Measurements from ENCODE around the gene TFIP11. TPM values are rescaled to one million over a fixed set of nuclear protein-coding genes. Genes with fewer than 3 reads are reported as not detected.

TFIP11 gene
- total and polyA plus RNA-seq, 4 donors: 14.3 to 31.7 (median 24.6) TPM

DNA sequence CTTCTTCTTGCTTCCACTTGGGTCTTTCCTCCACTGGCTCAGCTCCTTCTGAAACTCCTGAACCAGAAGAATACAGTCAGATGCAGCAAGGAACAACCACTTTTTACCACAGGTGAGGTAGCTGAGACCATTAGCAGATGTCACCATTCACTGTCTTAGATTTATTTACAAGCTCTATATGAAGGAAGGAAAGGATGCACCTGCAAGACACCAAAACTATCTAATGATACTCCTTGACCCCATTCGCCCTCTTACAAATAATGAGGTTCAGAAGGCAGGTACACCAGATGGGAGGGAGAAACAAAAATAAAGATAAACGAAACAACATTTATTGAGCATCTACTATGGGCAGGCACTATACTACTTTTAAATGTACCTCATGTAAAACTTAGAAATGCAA, 10.3 kb downstream of the TFIP11 start:
- Histone ChIP-seq H3K36me3 (ENCODE audit: control insufficient read depth in 4 of 4, insufficient read depth in 3 of 4, low read depth in 1 of 4, low read length in 3 of 4) (peaks cover 24 to 73% (median 63%) of the 10 kb centered on the region in 4 donors), H3K4me3 (ENCODE audit: low read depth in 1 of 3, low read length in 3 of 3) (no peak overlapping the region), H3K27ac (ENCODE audit: low read depth in 1 of 2, low read length in 2 of 2) (no peak overlapping the region), H3K27me3 (ENCODE audit: control insufficient read depth in 4 of 4, insufficient read depth in 4 of 4, low read length in 3 of 4) (no peaks in the 10 kb centered on the region), H3K9me3 (ENCODE audit: control insufficient read depth in 4 of 4, low read length in 3 of 4) (no peaks in the 10 kb centered on the region), H3K4me1 (ENCODE audit: control insufficient read depth in 4 of 4, insufficient read depth in 4 of 4, low read length in 3 of 4) (peaks cover 0 to 16% (median 12%) of the 10 kb centered on the region in 4 donors), H3K9ac (ENCODE audit: low read depth in 1 of 2, low read length in 2 of 2) (no peak overlapping the region)
- no peak for TF ChIP-seq TAF1 (conservative IDR thresholded peaks at IDR 0.05)
- TF ChIP-seq FOXA1 (IDR thresholded peaks at IDR 0.05): no peak
- TF ChIP-seq MAX (IDR thresholded peaks at IDR 0.05): no peak
- TF ChIP-seq REST (IDR thresholded peaks at IDR 0.05): no peak
- TF ChIP-seq JUND (IDR thresholded peaks at IDR 0.05): no peak
- TF ChIP-seq RAD21 (IDR thresholded peaks at IDR 0.05): no peak
- TF ChIP-seq HNF4A (conservative IDR thresholded peaks at IDR 0.05): no peak
- TF ChIP-seq GABPA (IDR thresholded peaks at IDR 0.05 in 1 of 2, conservative IDR thresholded peaks at IDR 0.05 in 1 of 2): no peak
- TF ChIP-seq RXRA (IDR thresholded peaks at IDR 0.05): no peak
- TF ChIP-seq EGR1 (IDR thresholded peaks at IDR 0.05; ENCODE audit: low read depth in 2 of 2): no peak
- TF ChIP-seq NR2F2 (IDR thresholded peaks at IDR 0.05): no peak
- TF ChIP-seq SP1 (IDR thresholded peaks at IDR 0.05): no peak
- WGBS: 91% methylated on average over 2 of the region's 2 CpGs
- DNase-seq (ENCODE audit: low spot score): no peak

GRCh38 chr22:26499188-26499703, 13.0 kb downstream of the TFIP11 start:
- peaks cover 0 to 16% (median 12%) of the 10 kb centered on the region in 4 donors for H3K4me1 ChIP-seq (ENCODE audit: control insufficient read depth in 4 of 4, insufficient read depth in 4 of 4, low read length in 3 of 4)
- H3K36me3 ChIP-seq (ENCODE audit: control insufficient read depth in 4 of 4, insufficient read depth in 3 of 4, low read depth in 1 of 4, low read length in 3 of 4): peaks cover 25 to 74% (median 65%) of the 10 kb centered on the region in 4 donors
- no peaks in the 10 kb centered on the region for H3K27me3 ChIP-seq (ENCODE audit: control insufficient read depth in 4 of 4, insufficient read depth in 4 of 4, low read length in 3 of 4)
- no peak for TF ChIP-seq ZBTB33 (IDR thresholded peaks at IDR 0.05)
- TF ChIP-seq RXRA (IDR thresholded peaks at IDR 0.05): no peak
- TF ChIP-seq RAD21 (IDR thresholded peaks at IDR 0.05): no peak
- TF ChIP-seq HNF4A (conservative IDR thresholded peaks at IDR 0.05): no peak
- no peak for TF ChIP-seq GABPA (IDR thresholded peaks at IDR 0.05 in 1 of 2, conservative IDR thresholded peaks at IDR 0.05 in 1 of 2)
- no peak for TF ChIP-seq HNF4G (IDR thresholded peaks at IDR 0.05)
- no peak for TF ChIP-seq JUND (IDR thresholded peaks at IDR 0.05)
- TF ChIP-seq NR2F2 (IDR thresholded peaks at IDR 0.05): no peak
- no peak for TF ChIP-seq FOXA2 (IDR thresholded peaks at IDR 0.05)
- TF ChIP-seq TAF1 (conservative IDR thresholded peaks at IDR 0.05): no peak
- no peak for TF ChIP-seq FOXA1 (IDR thresholded peaks at IDR 0.05)
- TF ChIP-seq, protein P1, sequence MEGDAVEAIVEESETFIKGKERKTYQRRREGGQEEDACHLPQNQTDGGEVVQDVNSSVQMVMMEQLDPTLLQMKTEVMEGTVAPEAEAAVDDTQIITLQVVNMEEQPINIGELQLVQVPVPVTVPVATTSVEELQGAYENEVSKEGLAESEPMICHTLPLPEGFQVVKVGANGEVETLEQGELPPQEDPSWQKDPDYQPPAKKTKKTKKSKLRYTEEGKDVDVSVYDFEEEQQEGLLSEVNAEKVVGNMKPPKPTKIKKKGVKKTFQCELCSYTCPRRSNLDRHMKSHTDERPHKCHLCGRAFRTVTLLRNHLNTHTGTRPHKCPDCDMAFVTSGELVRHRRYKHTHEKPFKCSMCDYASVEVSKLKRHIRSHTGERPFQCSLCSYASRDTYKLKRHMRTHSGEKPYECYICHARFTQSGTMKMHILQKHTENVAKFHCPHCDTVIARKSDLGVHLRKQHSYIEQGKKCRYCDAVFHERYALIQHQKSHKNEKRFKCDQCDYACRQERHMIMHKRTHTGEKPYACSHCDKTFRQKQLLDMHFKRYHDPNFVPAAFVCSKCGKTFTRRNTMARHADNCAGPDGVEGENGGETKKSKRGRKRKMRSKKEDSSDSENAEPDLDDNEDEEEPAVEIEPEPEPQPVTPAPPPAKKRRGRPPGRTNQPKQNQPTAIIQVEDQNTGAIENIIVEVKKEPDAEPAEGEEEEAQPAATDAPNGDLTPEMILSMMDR (IDR thresholded peaks at IDR 0.05; ENCODE audit: low read depth, low read length, missing input control): no peak
- no peak for TF ChIP-seq YY1 (IDR thresholded peaks at IDR 0.05)
- TF ChIP-seq EGR1 (IDR thresholded peaks at IDR 0.05; ENCODE audit: low read depth in 2 of 2): no peak
- no peak overlapping the region for H3K27ac ChIP-seq (ENCODE audit: low read depth in 1 of 2, low read length in 2 of 2)
- H3K4me3 ChIP-seq (ENCODE audit: low read depth in 1 of 3, low read length in 3 of 3): no peak overlapping the region
- no peak for DNase-seq (ENCODE audit: low spot score)
- H3K9ac ChIP-seq (ENCODE audit: low read depth in 1 of 2, low read length in 2 of 2): no peak overlapping the region
- 92% methylated on average over 25 of the region's 25 CpGs for WGBS
- H3K9me3 ChIP-seq (ENCODE audit: control insufficient read depth in 4 of 4, low read length in 3 of 4): no peaks in the 10 kb centered on the region

Data from liver (tissue), 9 donors.